Measurements from ENCODE around the gene ASPSCR1. TPM values are rescaled to one million over a fixed set of nuclear protein-coding genes. Genes with fewer than 3 reads are reported as not detected.

The ASPSCR1 gene
- total RNA-seq, 2 donors from 2014 or later, result 14.1 to 18.8 TPM

- DNase-seq (ENCODE audit: low spot score), result peak; percentile 78
- Histone ChIP-seq H3K36me3 (no peaks in the 10 kb centered on the region), H3K27ac (no peak overlapping the region), H3K27me3 (no peaks in the 10 kb centered on the region), H3K4me1 (peaks cover 0 to 30% of the 10 kb centered on the region in 2 donors), H3K9me3 (no peaks in the 10 kb centered on the region), H3K4me3 (no peak overlapping the region)
- TF ChIP-seq, protein P1, sequence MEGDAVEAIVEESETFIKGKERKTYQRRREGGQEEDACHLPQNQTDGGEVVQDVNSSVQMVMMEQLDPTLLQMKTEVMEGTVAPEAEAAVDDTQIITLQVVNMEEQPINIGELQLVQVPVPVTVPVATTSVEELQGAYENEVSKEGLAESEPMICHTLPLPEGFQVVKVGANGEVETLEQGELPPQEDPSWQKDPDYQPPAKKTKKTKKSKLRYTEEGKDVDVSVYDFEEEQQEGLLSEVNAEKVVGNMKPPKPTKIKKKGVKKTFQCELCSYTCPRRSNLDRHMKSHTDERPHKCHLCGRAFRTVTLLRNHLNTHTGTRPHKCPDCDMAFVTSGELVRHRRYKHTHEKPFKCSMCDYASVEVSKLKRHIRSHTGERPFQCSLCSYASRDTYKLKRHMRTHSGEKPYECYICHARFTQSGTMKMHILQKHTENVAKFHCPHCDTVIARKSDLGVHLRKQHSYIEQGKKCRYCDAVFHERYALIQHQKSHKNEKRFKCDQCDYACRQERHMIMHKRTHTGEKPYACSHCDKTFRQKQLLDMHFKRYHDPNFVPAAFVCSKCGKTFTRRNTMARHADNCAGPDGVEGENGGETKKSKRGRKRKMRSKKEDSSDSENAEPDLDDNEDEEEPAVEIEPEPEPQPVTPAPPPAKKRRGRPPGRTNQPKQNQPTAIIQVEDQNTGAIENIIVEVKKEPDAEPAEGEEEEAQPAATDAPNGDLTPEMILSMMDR (IDR thresholded peaks at IDR 0.05), result no peak
These were observed 26.3 kb downstream of the ASPSCR1 start for GRCh38 chr17:82003411-82004381.

DNA sequence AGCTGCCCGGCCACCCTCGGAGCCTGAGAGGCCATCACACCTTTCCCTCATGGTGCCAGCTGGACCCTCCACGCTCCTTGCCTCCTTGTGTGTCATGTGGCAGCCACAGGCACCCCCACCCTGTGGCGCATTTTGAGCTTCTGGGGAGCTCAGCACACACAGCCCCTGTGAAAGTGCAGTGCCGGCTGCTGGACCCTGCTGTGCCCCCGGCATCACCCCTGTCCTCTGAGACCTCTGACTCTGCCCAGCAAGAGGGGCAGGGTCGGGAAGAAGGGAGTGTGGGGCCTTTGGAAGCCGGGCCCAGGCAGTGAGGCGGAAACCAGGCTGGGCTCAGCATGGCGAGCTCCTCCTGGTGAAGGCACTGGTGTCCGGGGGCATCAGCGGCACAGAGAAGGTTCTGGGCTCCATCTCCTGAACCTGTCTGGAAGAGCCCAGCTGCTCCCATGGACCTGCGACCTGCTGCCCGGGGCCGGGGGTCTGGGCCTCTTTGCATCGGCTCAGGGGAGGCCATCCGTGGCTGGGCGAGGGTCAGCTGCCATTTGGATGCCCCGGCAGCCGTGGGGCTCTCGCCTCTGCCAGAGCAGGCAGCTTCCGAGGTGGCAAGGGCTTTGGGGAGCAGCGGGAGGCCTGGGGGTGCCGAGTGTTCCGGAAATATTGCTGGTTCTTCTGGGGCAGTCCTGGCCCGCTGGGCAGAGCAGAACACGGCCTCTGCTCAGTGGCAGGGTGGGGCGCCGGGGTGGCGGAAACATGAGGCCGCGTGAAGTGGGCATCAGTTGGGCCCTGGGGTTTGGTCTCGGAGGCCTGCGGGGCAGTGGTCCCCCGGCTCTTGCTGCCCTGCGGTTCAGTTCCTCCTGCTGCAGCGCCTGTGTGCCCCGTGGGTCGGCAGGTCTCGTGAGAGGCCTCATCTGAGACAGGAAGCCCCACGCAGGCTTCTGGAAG, 27.4 kb downstream of the ASPSCR1 start:
- TF ChIP-seq, protein P1 (IDR thresholded peaks at IDR 0.05), result no peak
- Histone ChIP-seq H3K4me1 (peaks cover 0 to 30% of the 10 kb centered on the region in 2 donors), H3K9me3 (no peaks in the 10 kb centered on the region), H3K4me3 (no peak overlapping the region), H3K36me3 (no peaks in the 10 kb centered on the region), H3K27ac (no peak overlapping the region), H3K27me3 (no peaks in the 10 kb centered on the region)
- DNase-seq (ENCODE audit: low spot score), result no peak

- TF ChIP-seq, protein P1 (IDR thresholded peaks at IDR 0.05), result no peak
These were observed 28.4 kb downstream of the ASPSCR1 start for GRCh38 chr17:82005701-82006348.

GRCh38 chr17:82006468-82007227, 29.2 kb downstream of the ASPSCR1 start:
- no peak for DNase-seq (ENCODE audit: low spot score)
- peaks cover 0 to 30% of the 10 kb centered on the region in 2 donors for H3K4me1 ChIP-seq
- H3K4me3 ChIP-seq, result no peak overlapping the region

More at GRCh38 chr17:82005701-82006348, 28.4 kb downstream of the ASPSCR1 start:
- no peak for DNase-seq (ENCODE audit: low spot score)
- Histone ChIP-seq H3K9me3 (no peaks in the 10 kb centered on the region), H3K36me3 (no peaks in the 10 kb centered on the region), H3K27ac (no peak overlapping the region), H3K4me1 (peaks cover 0 to 30% of the 10 kb centered on the region in 2 donors), H3K27me3 (no peaks in the 10 kb centered on the region), H3K4me3 (no peak overlapping the region)

More at GRCh38 chr17:82006468-82007227, 29.2 kb downstream of the ASPSCR1 start:
- Histone ChIP-seq H3K27me3 (no peaks in the 10 kb centered on the region), H3K9me3 (no peaks in the 10 kb centered on the region), H3K36me3 (no peaks in the 10 kb centered on the region), H3K27ac (no peak overlapping the region)
- TF ChIP-seq, protein P1 (IDR thresholded peaks at IDR 0.05), result no peak
